ENCODE results near the gene SLC24A3.

Gene SLC24A3

GRCh38 chr20:19457611-19458010, 245.2 kb downstream of the SLC24A3 start:
- no peak overlapping the region for H3K27ac ChIP-seq
- no peak for TF ChIP-seq ZFX (IDR thresholded peaks at IDR 0.05; ENCODE audit: borderline replicate concordance)
- TF ChIP-seq CTCF (IDR thresholded peaks at IDR 0.05), result no peak

GRCh38 chr20:19460386-19460785, 247.9 kb downstream of the SLC24A3 start:
- no peak overlapping the region for H3K27ac ChIP-seq
- TF ChIP-seq CTCF (IDR thresholded peaks at IDR 0.05), result no peak
- no peak for TF ChIP-seq ZFX (IDR thresholded peaks at IDR 0.05; ENCODE audit: borderline replicate concordance)

GRCh38 chr20:19462491-19462890, 250.0 kb downstream of the SLC24A3 start:
- no peak for TF ChIP-seq ZFX (IDR thresholded peaks at IDR 0.05; ENCODE audit: borderline replicate concordance)
- TF ChIP-seq CTCF (IDR thresholded peaks at IDR 0.05), result no peak
- no peak overlapping the region for H3K27ac ChIP-seq

GRCh38 chr20:19463597-19463996, 251.2 kb downstream of the SLC24A3 start:
- H3K27ac ChIP-seq, result no peak overlapping the region
- TF ChIP-seq CTCF (IDR thresholded peaks at IDR 0.05) (no peak), ZFX (IDR thresholded peaks at IDR 0.05; ENCODE audit: borderline replicate concordance) (no peak)

GRCh38 chr20:19465536-19465935, 253.1 kb downstream of the SLC24A3 start:
- no peak overlapping the region for H3K27ac ChIP-seq
- TF ChIP-seq ZFX (IDR thresholded peaks at IDR 0.05; ENCODE audit: borderline replicate concordance) (no peak), CTCF (IDR thresholded peaks at IDR 0.05) (no peak)

- no peak overlapping the region for H3K27ac ChIP-seq
- TF ChIP-seq CTCF (IDR thresholded peaks at IDR 0.05) (no peak), ZFX (IDR thresholded peaks at IDR 0.05; ENCODE audit: borderline replicate concordance) (no peak)
These were observed 253.9 kb downstream of the SLC24A3 start for GRCh38 chr20:19466206-19466928.

GRCh38 chr20:19473216-19473921, 260.9 kb downstream of the SLC24A3 start:
- TF ChIP-seq ZFX (IDR thresholded peaks at IDR 0.05; ENCODE audit: borderline replicate concordance), result no peak
- TF ChIP-seq CTCF (IDR thresholded peaks at IDR 0.05), result no peak
- H3K27ac ChIP-seq, result no peak overlapping the region
